HG03558 (cell line): ENCODE measurements around the gene DND1.
"Not testable (repeated sequence)": the region's sequence is repeated elsewhere in the genome, so short reads cannot be mapped to it uniquely, and the experiment has no call there.

ENCODE experiments used
- ATAC-seq: cut with Tn5 transposase; IDR thresholded peaks from one replicate; pipeline ENCODE4 v1.9.1; 2021; ENCODE audit warnings: moderate number of reproducible peaks; ENCODE audit not compliant: unreplicated experiment; ENCODE audit errors: extremely low read depth

Gene DND1

DNA sequence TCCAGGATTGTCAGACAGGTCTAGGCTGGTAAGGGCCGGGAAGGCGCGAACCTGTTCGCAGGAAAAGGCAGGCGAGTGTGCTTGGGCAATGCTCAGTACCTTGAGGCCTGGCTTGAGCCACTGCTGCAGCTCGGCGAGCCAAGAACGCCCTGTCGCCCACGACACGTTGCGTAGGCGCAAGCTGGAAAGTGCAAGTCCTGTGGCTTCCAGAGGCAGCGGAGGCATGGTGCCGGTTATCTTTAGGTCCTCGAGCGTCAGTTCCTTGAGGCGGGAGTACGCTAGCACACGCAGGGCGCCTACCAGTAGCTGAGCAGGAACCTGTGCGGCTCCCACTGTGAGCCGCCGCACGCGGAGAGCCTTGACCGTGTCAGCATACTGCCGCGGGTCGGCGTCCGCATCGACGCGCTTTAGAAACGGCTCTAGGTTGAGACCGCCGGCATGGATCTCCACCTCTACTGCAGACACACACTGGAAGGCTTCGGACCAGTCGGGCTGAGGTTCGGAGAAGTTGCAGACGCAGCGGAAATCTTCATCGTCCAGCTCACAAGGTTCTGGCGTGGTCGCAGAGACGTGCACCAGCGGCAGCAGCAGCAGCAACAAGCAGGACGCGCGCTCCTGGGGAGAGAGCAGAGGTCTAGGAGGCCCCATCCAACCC lies 40.9 kb downstream of the DND1 start:
- no peak for ATAC-seq

DNA sequence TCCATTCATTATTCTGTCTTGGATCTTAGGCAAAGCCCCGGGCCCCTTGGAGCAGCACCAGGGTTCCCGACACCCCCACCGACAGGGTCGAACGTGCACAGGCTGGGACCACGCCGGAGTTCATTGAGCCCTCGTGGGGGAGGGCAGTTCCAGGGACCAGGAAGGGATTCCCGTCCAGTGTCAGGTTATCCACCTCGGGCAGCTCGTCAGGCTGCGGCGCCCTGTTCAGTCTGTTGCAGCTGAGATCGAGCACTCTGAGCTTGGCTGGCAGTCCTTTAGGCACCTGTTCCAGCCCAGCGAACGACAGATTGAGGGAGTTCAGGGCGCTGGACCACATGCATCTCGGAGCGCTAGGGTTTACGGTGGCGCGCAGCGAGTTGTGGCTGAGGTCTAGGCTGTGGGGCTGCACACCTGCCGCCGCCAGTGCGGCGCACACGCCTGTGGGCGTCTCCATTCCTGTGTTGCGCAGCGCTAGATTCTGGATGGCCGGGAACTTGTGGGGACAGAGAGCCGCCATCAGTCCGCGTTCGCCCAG lies 41.5 kb downstream of the DND1 start:
- ATAC-seq = no peak

DNA sequence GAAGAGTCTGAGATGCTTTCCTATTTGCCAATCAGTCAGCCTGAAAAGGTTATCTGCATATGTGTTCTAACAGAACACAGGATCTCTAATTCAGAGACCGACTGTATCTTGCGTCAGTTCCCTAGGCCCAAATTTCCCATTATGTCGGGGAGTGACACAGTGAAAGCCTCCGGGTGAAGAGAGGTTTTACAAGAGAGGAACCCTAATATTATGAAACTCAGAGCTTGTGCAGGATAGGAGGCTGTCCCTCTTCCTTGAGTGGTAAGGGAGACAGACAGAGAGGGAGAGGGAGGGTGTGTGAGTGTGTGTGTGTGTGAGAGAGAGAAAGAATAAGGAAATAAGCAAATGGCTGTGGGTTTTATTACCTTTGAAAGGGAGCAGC lies 42.3 kb downstream of the DND1 start:
- ATAC-seq = no peak

DNA sequence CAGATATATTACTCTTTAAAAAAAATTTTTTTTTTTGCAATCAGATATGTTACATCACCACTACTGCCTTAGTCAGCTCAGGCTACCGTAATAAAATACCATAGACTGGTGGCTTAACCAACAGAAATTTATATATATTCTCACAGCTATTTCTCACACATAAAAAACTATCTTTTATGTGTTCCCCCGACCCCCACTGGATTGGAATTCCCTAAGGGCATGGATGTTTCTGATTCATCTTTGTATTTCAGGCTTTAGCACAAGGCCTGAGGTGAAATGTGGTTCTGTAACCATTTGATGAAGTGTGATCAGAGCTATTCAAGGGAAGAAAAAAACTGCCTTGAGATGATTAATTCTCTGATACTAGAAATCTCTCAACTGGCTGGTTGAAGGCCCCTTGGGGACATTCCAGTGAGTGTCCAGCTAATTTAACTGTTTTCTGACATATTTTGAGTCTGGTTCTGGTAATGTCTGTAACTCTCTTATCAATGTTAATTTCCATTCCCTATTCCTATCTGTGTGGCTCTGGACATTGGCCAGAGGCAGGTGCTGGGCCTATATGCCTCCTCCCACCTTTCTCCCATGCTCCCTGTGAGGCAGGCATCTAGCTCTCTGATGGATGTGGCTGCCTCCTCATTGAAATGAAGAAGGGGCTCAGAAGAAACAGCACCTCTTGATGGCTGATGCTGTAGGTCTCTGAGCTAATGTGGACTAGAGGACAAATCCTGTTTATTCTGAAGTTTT lies 42.9 kb downstream of the DND1 start:
- ATAC-seq = no peak

DNA sequence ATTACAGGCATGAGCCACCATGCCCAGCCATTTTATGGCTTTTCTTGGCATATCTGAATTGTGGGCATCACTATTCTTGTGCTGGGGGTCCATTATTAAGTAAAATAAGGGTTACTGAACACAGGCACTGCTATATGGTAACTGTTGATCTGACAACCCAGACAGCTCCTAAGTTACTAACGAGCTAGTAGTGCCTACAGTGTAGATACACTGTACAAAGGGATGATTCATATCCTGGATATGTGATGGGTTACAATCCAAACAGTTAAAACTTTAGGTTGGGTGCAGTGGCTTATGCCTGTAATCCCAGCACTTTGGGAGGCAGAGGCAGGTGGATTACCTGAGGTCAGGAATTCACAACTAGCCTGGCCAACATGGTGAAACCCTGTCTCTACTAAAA lies 44.7 kb downstream of the DND1 start:
- ATAC-seq = no peak

DNA sequence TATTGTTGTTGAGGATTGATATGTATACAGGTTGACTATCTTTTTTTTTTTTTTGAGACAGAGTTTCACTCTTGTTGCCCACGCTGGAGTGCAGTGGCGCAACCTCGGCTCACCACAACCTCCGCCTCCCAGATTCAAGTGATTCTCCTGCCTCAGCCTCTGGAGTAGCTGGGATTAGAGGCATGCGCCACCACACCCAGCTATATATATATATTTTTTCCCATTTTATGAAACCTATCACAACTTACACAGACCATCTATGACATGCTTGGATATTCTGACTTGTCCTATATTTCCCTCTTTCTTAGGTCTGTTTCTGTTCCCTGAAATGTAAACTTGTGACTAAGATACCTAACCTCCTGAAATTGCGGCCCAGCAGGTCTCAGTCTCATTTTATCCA lies 45.4 kb downstream of the DND1 start:
- no peak for ATAC-seq

DNA sequence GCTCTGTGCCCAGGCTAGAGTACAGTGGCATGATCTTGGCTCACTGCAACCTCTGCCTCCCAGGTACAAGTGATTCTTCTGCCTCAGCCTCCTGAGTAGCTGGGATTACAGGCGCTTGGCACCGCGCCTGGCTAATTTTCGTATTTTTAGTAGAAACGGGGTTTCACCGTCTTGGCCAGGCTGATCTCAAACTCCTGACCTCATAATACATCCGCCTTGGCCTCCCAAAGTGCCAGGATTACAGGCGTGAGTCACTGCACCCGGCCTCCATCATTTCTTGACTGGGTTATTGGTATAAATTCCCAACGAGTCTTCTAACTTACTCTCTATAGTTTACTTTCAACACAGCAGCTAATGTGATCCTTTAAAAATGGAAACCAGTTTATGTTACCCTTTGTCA lies 48.5 kb downstream of the DND1 start:
- ATAC-seq = not testable (repeated sequence)

DNA sequence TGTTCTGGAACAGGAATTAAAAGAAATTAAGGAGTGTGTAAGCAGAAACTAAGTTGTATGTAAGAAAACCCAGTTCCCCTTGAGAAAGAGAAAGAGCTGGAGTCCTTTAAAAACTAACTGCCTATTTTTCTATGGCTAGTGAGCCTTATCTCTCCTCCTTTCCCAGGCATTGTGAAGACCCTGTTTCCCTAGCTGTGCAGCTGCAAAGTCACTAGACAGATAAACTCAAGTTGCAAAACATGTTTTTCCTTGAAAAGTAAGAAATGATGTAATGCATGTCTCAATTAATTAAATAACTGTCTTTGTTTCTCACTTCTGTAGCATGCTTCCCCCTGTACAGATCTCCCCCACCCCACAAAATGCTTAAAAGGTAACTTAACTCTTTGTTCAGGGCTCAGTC lies 50.3 kb downstream of the DND1 start:
- ATAC-seq = not testable (repeated sequence)

DNA sequence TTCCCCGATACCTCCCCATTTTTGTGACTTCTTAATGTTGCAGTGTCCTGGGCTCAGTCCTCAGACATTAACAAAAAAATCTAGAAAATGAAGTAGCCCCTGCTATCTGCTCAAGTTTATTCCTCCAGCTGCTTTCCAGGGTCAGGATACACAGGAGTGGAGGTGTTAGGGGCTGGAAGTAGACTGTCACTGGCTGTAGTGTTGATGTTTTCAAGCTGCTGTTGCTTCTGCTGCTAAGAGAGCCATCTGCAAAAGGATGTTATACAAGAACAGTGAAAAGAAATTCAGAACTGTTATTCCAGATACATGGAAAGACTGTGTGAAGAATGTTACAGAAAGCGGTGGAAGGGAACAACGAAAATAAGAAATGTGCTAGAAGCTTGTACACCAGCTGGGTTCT lies 51.1 kb downstream of the DND1 start:
- ATAC-seq = no peak
